ENCODE measurements around the gene UGT1A7. TPM values are rescaled to one million over a fixed set of nuclear protein-coding genes. Genes with fewer than 3 reads are reported as not detected.

UGT1A7 gene
- total RNA-seq, 1 donor from 2014 or later = not detected

- no peak for DNase-seq (ENCODE audit: low read depth)
- TF ChIP-seq CTCF (conservative IDR thresholded peaks at IDR 0.05; ENCODE audit: low read depth, low read length) = no peak
- H3K4me3 ChIP-seq (ENCODE audit: low read depth, low read length) = no peak overlapping the region
These were observed 135.7 kb downstream of the UGT1A7 start for GRCh38 chr2:233817361-233817911.

- H3K4me3 ChIP-seq (ENCODE audit: low read depth, low read length) = no peak overlapping the region
- no peak for TF ChIP-seq CTCF (conservative IDR thresholded peaks at IDR 0.05; ENCODE audit: low read depth, low read length)
- DNase-seq (ENCODE audit: low read depth) = no peak
These were observed 136.4 kb downstream of the UGT1A7 start for GRCh38 chr2:233817995-233818638.

- DNase-seq (ENCODE audit: low read depth) = no peak
- no peak overlapping the region for H3K4me3 ChIP-seq (ENCODE audit: low read depth, low read length)
- no peak for TF ChIP-seq CTCF (conservative IDR thresholded peaks at IDR 0.05; ENCODE audit: low read depth, low read length)
These were observed 137.2 kb downstream of the UGT1A7 start for GRCh38 chr2:233818639-233819621.

GRCh38 chr2:233819884-233820773 lies 138.4 kb downstream of the UGT1A7 start:
- no peak for DNase-seq (ENCODE audit: low read depth)
- no peak overlapping the region for H3K4me3 ChIP-seq (ENCODE audit: low read depth, low read length)
- no peak for TF ChIP-seq CTCF (conservative IDR thresholded peaks at IDR 0.05; ENCODE audit: low read depth, low read length)

GRCh38 chr2:233820774-233821105 lies 139.0 kb downstream of the UGT1A7 start:
- no peak overlapping the region for H3K4me3 ChIP-seq (ENCODE audit: low read depth, low read length)
- no peak for DNase-seq (ENCODE audit: low read depth)
- no peak for TF ChIP-seq CTCF (conservative IDR thresholded peaks at IDR 0.05; ENCODE audit: low read depth, low read length)

- no peak for DNase-seq (ENCODE audit: low read depth)
- TF ChIP-seq CTCF (conservative IDR thresholded peaks at IDR 0.05; ENCODE audit: low read depth, low read length) = no peak
- H3K4me3 ChIP-seq (ENCODE audit: low read depth, low read length) = no peak overlapping the region
These were observed 139.5 kb downstream of the UGT1A7 start for GRCh38 chr2:233821196-233821595.
